Measurements from ENCODE around the gene PCSK4.

Gene PCSK4

DNA sequence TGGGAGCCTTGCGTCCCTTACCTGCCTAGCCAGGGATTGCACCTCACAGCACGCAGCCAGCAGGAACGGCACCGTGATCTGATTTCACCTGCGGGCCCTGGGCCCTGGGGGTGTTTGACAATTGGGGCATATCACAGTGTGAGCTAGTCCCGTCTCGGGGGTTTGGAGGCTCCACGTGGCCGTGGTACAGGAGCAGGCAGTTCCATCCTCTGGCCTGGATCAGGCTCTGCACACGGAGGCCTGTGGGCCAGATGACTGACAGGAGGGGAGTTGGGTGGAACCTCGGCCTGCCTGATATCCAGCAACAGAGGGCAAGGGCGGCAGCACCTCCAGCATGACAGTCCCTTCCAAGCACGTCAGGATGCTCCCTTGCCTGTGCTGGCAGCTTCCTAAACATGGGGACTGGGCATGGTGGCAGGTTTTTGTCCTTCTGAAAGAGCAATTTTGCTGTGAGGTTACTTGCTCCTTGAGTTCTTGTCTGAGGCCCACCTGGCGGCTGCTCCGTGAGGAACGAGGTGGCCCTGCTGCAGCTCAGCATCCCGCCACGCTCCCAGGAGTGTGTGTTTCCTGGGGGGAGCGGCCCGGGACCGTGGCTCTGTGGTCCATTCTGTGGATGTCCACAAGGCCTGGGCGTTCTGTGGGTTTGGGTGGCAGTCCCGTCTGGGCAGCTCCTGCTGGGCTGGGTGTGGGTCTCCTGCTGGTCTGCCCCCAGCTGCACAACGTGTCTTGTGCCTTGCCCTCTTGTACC, 58.2 kb downstream of the PCSK4 start:
- TF ChIP-seq, protein P1, sequence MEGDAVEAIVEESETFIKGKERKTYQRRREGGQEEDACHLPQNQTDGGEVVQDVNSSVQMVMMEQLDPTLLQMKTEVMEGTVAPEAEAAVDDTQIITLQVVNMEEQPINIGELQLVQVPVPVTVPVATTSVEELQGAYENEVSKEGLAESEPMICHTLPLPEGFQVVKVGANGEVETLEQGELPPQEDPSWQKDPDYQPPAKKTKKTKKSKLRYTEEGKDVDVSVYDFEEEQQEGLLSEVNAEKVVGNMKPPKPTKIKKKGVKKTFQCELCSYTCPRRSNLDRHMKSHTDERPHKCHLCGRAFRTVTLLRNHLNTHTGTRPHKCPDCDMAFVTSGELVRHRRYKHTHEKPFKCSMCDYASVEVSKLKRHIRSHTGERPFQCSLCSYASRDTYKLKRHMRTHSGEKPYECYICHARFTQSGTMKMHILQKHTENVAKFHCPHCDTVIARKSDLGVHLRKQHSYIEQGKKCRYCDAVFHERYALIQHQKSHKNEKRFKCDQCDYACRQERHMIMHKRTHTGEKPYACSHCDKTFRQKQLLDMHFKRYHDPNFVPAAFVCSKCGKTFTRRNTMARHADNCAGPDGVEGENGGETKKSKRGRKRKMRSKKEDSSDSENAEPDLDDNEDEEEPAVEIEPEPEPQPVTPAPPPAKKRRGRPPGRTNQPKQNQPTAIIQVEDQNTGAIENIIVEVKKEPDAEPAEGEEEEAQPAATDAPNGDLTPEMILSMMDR (IDR thresholded peaks at IDR 0.05): no peak
- Histone ChIP-seq H3K27me3 (ENCODE audit: control insufficient read depth, insufficient read depth, low read length) (no peaks in the 10 kb centered on the region), H3K27ac (no peak overlapping the region), H3K9me3 (ENCODE audit: control insufficient read depth, low read length) (no peaks in the 10 kb centered on the region), H2AFZ (no peak overlapping the region), H3K4me1 (no peaks in the 10 kb centered on the region), H3K9ac (no peak overlapping the region), H3K36me3 (ENCODE audit: control insufficient read depth, insufficient read depth, low read length) (no peaks in the 10 kb centered on the region), H3K4me2 (ENCODE audit: low read length) (no peak overlapping the region), H3K79me2 (peaks cover 8% of the 10 kb centered on the region), H3K4me3 (ENCODE audit: low read depth, low read length) (no peak overlapping the region)
